ENCODE results near the gene SLU7.

Gene SLU7

GRCh38 chr5:160363660-160364395 lies 55.1 kb downstream of the SLU7 start:
- no peak for DNase-seq

- DNase-seq = no peak
Observed at GRCh38 chr5:160363211-160363610, 55.7 kb downstream of the SLU7 start.

- DNase-seq = no peak
Observed at GRCh38 chr5:160361624-160362228, 57.2 kb downstream of the SLU7 start.

- no peak for DNase-seq
Observed at GRCh38 chr5:160360310-160360709, 58.6 kb downstream of the SLU7 start.

- no peak for DNase-seq
Observed at GRCh38 chr5:160359816-160360215, 59.1 kb downstream of the SLU7 start.

GRCh38 chr5:160359242-160359641 lies 59.6 kb downstream of the SLU7 start:
- DNase-seq = no peak

- no peak for DNase-seq
Observed at GRCh38 chr5:160357861-160358411, 60.9 kb downstream of the SLU7 start.

GRCh38 chr5:160357394-160357793 lies 61.5 kb downstream of the SLU7 start:
- no peak for DNase-seq

GRCh38 chr5:160356550-160357347 lies 62.1 kb downstream of the SLU7 start:
- no peak for DNase-seq

GRCh38 chr5:160354666-160355065 lies 64.2 kb downstream of the SLU7 start:
- no peak for DNase-seq

GRCh38 chr5:160353379-160353778 lies 65.5 kb downstream of the SLU7 start:
- DNase-seq = no peak

- no peak for DNase-seq
Observed at GRCh38 chr5:160352308-160352707, 66.6 kb downstream of the SLU7 start.

Data from HCEC 1CT (cell line).